ENCODE results near the gene MYO1E.

MYO1E gene

GRCh38 chr15:59190291-59190690 lies 182.4 kb downstream of the MYO1E start:
- no peak for DNase-seq (ENCODE audit: low read depth)

GRCh38 chr15:59189241-59189640 lies 183.4 kb downstream of the MYO1E start:
- no peak for DNase-seq (ENCODE audit: low read depth)

- no peak for DNase-seq (ENCODE audit: low read depth)
Observed at GRCh38 chr15:59186501-59186900, 186.2 kb downstream of the MYO1E start.

- no peak for DNase-seq (ENCODE audit: low read depth)
Observed at GRCh38 chr15:59185725-59186124, 186.9 kb downstream of the MYO1E start.

- no peak for DNase-seq (ENCODE audit: low read depth)
Observed at GRCh38 chr15:59180945-59181600, 191.6 kb downstream of the MYO1E start.

- DNase-seq (ENCODE audit: low read depth): no peak
Observed at GRCh38 chr15:59179717-59180116, 193.0 kb downstream of the MYO1E start.

GRCh38 chr15:59178151-59178695 lies 194.4 kb downstream of the MYO1E start:
- DNase-seq (ENCODE audit: low read depth): no peak

GRCh38 chr15:59177317-59177660 lies 195.4 kb downstream of the MYO1E start:
- no peak for DNase-seq (ENCODE audit: low read depth)

- DNase-seq (ENCODE audit: low read depth): no peak
Observed at GRCh38 chr15:59176653-59177316, 195.9 kb downstream of the MYO1E start.

GRCh38 chr15:59174835-59175831 lies 197.5 kb downstream of the MYO1E start:
- DNase-seq (ENCODE audit: low read depth): no peak

- DNase-seq (ENCODE audit: low read depth): no peak
Observed at GRCh38 chr15:59174151-59174834, 198.4 kb downstream of the MYO1E start.

GRCh38 chr15:59173194-59173593 lies 199.5 kb downstream of the MYO1E start:
- DNase-seq (ENCODE audit: low read depth): no peak

- DNase-seq (ENCODE audit: low read depth): no peak
Observed at GRCh38 chr15:59172289-59172901, 200.3 kb downstream of the MYO1E start.

GRCh38 chr15:59171067-59171397 lies 201.6 kb downstream of the MYO1E start:
- no peak for DNase-seq (ENCODE audit: low read depth)

- no peak for DNase-seq (ENCODE audit: low read depth)
Observed at GRCh38 chr15:59170295-59171066, 202.2 kb downstream of the MYO1E start.

- DNase-seq (ENCODE audit: low read depth): no peak
Observed at GRCh38 chr15:59169251-59169708, 203.4 kb downstream of the MYO1E start.

- no peak for DNase-seq (ENCODE audit: low read depth)
Observed at GRCh38 chr15:59168536-59168935, 204.1 kb downstream of the MYO1E start.

- no peak for DNase-seq (ENCODE audit: low read depth)
Observed at GRCh38 chr15:59166601-59167265, 205.9 kb downstream of the MYO1E start.

GRCh38 chr15:59166166-59166565 lies 206.5 kb downstream of the MYO1E start:
- DNase-seq (ENCODE audit: low read depth): no peak

- no peak for DNase-seq (ENCODE audit: low read depth)
Observed at GRCh38 chr15:59165726-59166125, 206.9 kb downstream of the MYO1E start.

Measured in activated T-helper 1 cell treated with Interleukin-2 at 50 U/mL for 16 hours (primary cell).